ENCODE measurements around the gene CLCNKB. TPM values are rescaled to one million over a fixed set of nuclear protein-coding genes. Genes with fewer than 3 reads are reported as not detected.
A peak's percentile ranks its signal among the peaks of the same experiment; 100 is the strongest.

CLCNKB gene
- total RNA-seq, 1 donor from 2014 or later = 1.6 TPM

DNA sequence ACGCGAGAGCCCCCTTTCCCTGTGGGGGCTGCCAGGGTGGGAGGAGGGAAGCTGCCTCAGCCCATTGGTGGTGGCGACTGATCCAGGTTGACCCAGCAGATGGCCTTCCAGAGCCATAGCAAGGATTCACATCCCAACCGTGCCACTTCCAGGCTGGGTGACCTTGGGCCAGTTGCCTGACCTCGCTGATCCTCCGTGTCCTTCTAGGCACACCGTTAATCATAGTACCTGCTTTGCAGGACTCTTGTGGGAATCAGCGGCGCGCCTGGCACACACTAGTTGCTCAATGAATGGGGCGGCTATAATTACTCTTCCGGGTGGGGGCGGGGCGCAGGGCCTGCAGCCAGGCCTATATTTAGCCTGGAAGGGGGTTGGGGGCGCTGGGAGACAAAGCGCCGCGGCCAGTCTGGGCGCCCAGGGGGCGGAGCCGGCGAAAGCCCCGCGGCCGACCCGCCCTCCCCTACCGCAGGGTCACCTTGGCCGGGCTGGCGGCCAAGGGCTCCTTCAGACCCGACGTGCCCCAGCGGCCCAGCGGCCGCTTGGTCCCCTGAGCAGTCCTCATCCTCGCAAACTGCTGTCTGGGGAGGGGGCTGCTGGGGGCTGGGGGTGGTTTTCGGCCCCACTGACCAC is 30.9 kb upstream of the CLCNKB start:
- no peak overlapping the region for H3K27ac Mint-ChIP-seq
- H3K36me3 Mint-ChIP-seq = no peaks in the 10 kb centered on the region
- H3K4me3 Mint-ChIP-seq = no peak overlapping the region
- TF ChIP-seq, protein P1, sequence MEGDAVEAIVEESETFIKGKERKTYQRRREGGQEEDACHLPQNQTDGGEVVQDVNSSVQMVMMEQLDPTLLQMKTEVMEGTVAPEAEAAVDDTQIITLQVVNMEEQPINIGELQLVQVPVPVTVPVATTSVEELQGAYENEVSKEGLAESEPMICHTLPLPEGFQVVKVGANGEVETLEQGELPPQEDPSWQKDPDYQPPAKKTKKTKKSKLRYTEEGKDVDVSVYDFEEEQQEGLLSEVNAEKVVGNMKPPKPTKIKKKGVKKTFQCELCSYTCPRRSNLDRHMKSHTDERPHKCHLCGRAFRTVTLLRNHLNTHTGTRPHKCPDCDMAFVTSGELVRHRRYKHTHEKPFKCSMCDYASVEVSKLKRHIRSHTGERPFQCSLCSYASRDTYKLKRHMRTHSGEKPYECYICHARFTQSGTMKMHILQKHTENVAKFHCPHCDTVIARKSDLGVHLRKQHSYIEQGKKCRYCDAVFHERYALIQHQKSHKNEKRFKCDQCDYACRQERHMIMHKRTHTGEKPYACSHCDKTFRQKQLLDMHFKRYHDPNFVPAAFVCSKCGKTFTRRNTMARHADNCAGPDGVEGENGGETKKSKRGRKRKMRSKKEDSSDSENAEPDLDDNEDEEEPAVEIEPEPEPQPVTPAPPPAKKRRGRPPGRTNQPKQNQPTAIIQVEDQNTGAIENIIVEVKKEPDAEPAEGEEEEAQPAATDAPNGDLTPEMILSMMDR (conservative IDR thresholded peaks at IDR 0.05) = no peak
- no peaks in the 10 kb centered on the region for H3K27me3 Mint-ChIP-seq
- DNase-seq (ENCODE audit: extremely low spot score, unreplicated experiment) = no peak
- H3K4me1 Mint-ChIP-seq (ENCODE audit: unreplicated experiment) = peaks cover 11% of the 10 kb centered on the region
- H3K9me3 Mint-ChIP-seq = no peaks in the 10 kb centered on the region

DNA sequence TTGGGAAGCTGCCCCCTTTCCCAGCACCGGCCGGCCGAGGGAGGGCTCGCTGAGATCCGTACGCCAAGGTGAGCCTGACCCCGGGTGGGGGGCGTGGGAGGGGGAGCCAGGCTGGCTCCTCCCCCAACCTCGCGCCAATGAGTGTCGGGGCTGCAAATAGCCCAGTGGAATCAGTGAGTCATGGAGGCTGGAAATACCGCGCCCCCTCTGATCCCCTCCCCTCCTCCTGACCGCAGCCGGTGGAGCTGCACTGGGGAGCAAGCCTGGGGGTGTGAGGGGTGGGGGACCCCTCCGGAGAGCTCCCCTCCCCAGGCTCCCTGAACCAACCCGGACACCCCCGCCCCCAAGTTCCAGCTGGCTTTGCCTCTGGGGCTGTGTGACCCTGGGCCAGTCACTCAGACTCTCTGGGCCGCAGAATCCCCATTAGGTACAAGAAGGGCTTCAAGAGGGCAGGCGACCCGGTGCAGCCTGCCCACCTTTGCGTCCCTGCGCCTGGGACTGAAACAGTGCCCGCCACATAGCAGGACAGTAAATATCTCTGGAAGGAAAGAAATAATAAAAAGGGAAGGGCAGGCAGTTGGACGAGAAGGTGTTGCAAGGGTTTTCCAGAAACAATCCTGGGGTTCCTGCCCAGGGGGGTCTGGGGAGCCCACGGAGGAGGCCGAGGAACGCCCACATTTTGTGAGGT is 30.2 kb upstream of the CLCNKB start:
- no peak for DNase-seq (ENCODE audit: extremely low spot score, unreplicated experiment)
- peaks cover 15% of the 10 kb centered on the region for H3K4me1 Mint-ChIP-seq (ENCODE audit: unreplicated experiment)
- TF ChIP-seq, protein P1 (conservative IDR thresholded peaks at IDR 0.05) = no peak
- no peak overlapping the region for H3K4me3 Mint-ChIP-seq
- H3K27ac Mint-ChIP-seq = no peak overlapping the region
- no peaks in the 10 kb centered on the region for H3K36me3 Mint-ChIP-seq
- no peaks in the 10 kb centered on the region for H3K9me3 Mint-ChIP-seq
- H3K27me3 Mint-ChIP-seq = no peaks in the 10 kb centered on the region

DNA sequence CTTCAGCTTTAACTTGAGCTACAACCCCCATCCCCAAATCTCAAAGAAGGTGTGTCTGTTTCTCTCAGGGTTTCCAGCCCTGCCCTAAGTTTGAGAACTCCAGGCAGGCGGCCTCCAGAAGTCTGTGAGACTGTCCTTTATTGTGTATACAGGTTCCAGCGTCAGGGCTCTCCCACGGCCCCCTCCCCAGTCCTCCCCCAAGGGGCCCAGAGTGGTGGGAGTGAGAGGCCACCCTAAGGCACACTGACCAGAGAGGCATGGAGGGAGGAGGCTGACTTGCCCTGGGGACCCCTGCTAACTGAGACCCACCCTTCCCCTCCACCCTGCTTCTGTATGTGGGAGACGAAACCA is 29.7 kb upstream of the CLCNKB start:
- no peak for DNase-seq (ENCODE audit: extremely low spot score, unreplicated experiment)
- no peaks in the 10 kb centered on the region for H3K36me3 Mint-ChIP-seq
- no peaks in the 10 kb centered on the region for H3K9me3 Mint-ChIP-seq
- TF ChIP-seq, protein P1 (conservative IDR thresholded peaks at IDR 0.05) = no peak
- H3K4me3 Mint-ChIP-seq = no peak overlapping the region
- H3K27me3 Mint-ChIP-seq = no peaks in the 10 kb centered on the region
- no peak overlapping the region for H3K27ac Mint-ChIP-seq
- peaks cover 20% of the 10 kb centered on the region for H3K4me1 Mint-ChIP-seq (ENCODE audit: unreplicated experiment)

DNA sequence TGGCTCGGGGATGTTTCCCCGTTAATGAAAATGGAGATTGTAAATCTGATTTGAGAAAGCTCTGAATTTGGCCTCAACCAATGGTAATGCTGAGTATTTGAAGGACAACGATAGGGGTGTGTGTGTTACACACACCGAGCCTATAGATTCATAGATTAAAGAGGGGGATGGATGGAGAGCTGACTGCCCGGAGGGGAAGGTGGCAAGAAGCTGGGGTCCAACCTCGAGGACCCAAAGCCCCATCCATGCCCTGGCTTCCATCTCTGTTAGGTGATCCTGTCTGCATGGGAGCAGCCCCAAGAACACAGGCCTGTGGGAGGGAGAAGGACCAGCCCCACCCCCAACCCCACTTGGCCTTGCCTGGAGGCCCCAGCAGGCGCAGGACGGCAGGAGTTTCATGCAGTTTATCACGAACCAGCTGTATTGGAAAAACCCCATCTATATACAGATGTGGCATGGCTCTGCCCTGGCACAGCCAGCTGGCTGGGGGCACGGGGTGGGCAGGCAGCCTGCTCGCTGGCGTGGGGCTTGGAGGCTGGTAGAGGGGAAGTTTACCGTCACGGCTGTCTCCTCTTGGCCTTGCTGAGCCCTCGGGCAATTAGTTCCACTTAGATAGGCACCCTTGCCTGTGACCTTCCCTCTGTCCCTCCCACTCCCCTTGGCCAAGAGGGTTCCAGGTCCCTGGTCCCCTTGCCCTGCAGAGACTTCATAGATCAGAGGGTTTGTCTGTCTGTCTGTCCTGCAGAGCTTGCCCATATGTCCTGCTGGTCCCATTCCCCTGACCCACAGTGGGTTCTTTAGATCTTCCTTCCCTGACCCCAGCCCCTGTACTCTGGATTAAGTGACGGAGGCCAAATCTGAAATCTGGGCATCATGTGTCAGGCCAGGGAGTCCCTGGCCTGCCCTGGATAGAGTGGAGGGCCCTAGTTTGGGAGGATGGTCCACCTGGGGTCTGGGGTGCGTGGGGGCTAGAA is 28.8 kb upstream of the CLCNKB start:
- H3K36me3 Mint-ChIP-seq = no peaks in the 10 kb centered on the region

DNA sequence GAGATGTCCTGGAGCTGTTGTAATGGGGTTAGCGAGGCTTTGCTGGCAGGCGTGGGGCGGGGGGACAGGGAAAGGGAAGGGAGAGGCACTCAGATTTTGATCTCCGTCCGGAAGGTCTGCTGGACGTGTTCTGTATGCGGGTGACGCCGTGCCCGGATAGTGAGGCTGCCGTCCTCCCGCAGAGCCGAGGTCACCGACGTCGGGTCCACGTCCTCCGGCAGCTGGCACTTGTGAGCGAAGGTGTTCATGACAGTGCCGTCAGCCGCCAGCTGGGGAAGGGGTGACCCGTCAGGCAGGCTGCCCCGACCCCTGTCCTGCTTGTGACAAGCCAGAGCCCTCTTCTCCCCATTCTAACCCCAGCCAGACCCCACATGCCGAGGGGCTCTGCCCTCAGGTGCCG is 28.1 kb upstream of the CLCNKB start:
- peaks cover 32% of the 10 kb centered on the region for H3K4me1 Mint-ChIP-seq (ENCODE audit: unreplicated experiment)
- no peak for DNase-seq (ENCODE audit: extremely low spot score, unreplicated experiment)
- H3K9me3 Mint-ChIP-seq = no peaks in the 10 kb centered on the region
- H3K36me3 Mint-ChIP-seq = no peaks in the 10 kb centered on the region
- no peaks in the 10 kb centered on the region for H3K27me3 Mint-ChIP-seq
- TF ChIP-seq, protein P1 (conservative IDR thresholded peaks at IDR 0.05) = no peak
- no peak overlapping the region for H3K4me3 Mint-ChIP-seq
- H3K27ac Mint-ChIP-seq = no peak overlapping the region

More for the DNA sequence above, 28.8 kb upstream of the CLCNKB start:
- H3K27ac Mint-ChIP-seq = peak overlapping the region; percentile 54
- peaks cover 29% of the 10 kb centered on the region for H3K4me1 Mint-ChIP-seq (ENCODE audit: unreplicated experiment)
- peak overlapping the region; percentile 58 for H3K4me3 Mint-ChIP-seq
- DNase-seq (ENCODE audit: extremely low spot score, unreplicated experiment) = no peak
- TF ChIP-seq, protein P1 (conservative IDR thresholded peaks at IDR 0.05) = no peak
- H3K9me3 Mint-ChIP-seq = no peaks in the 10 kb centered on the region
- H3K27me3 Mint-ChIP-seq = no peaks in the 10 kb centered on the region
